Activated CD4-positive, alpha-beta T cell treated with anti-CD3 and anti-CD28 coated beads for 48 hours (primary cell): ENCODE data around the gene NXPH1.

Source experiments
- DNase-seq: peaks from one replicate; pipeline ENCODE4 v3.0.0-alpha.2; 2020

The NXPH1 gene

DNA sequence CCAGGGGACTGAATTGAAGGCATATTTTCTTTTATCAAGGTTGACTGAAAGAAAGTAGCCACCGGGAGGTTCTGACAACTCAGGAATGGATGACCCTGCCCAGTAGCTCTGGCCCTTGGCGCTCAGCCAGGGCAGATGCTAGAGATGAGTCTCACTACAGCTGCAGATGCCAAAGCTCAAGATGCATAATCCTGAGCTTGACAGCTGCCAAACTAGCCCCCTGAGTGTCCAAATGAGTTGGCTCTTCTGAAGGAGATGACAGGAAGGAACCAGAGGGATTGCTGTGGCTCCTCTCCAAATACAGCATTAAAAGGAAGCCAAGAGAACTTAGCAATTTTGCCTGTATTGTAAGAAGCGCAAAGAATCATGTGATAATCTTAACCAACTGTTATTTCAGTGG lies 78.4 kb downstream of the NXPH1 start:
- DNase-seq: no peak

DNA sequence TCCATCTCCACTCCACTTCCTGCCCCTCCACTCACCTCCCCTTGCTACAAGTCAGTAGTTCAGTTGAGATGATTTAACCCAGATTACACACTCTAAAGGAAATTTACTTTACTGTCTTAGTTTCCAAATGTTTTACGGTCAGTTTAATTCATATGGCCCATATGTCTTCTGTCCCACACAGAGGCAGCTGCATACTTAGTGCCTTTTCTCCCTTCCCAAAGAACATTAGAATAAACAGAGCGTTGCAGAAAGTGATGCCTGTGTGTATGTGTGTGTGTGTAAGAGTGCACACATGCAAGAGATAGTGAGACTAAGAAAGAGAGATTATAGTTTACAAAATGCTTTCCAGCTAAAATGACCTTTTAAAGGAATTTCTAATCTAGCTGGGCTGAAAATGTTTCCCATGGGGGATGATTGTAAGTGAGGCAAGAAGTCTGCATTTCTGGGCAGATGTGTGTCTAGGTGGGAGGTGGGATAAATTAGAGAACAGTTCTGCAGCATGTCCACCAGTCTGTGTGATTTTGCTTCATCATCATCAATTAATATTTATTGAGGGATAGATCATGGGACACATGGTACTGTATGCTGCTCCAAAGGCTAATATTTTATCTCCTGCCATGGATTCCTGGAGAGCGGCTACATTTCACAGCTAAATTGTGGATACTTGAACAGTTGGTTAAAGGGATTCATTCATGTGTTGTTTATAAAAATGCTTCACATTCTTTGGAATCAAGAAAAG lies 81.5 kb downstream of the NXPH1 start:
- DNase-seq: no peak

DNA sequence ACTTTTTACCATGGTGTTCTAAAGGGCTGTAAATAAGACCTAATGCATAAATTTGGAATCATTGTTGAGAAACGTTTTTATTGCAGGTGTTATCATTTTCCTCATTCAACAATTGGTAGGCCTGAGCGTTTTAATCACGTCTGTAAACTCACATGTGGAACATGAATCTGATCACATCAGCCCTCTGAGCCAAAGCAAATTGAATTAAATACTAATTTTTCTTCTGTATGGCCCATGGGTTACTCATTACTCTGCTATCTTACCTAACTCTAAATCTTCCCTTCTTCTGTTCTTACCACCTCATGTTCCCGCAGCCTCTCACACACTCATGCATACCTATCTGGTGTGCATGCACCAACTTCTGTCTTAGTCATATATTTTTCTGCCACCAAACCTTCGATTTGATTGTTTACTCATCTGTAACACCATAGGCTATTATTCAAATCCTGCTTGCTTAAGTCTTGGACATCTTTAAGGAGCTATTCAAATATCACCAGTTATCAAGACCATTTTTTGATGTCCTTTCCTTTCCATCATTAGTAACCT lies 82.3 kb downstream of the NXPH1 start:
- no peak for DNase-seq

DNA sequence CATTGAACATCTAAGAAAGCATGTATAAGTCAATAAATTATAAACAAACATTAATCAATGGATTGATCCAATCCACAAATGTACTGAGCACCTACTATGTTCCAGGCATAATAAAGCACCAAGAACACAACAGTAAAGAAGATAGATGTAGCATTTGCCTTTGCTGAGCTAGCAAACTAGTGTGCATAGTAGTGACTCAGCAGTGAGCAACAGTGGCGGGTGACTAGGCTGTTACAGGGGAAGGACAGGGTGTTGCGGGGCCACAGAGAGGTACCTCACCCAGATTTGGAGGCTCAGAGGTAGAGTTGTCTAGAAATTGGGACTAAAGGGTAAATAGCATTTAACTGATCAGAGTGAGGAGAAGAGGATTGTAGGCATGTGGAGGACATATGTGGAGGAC lies 83.6 kb downstream of the NXPH1 start:
- DNase-seq: no peak

DNA sequence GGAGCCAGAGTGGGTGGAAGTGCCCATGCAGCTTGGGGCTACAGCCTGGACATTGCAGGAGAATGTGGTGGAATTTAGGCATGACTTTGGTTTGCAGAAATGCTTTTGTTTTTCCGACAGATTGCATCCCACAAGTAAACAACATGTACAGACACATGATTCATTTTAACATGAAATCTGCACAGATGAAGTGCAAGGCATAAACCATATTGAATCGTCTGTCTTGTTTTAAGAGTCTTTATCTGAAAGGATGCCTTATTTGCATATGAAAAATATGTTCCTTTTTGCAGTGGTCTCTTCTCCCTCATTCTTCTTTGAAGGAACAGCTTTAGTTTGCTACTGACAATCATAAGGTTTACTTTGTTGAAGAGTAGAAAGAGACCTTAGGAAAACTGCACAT lies 94.9 kb downstream of the NXPH1 start:
- no peak for DNase-seq

DNA sequence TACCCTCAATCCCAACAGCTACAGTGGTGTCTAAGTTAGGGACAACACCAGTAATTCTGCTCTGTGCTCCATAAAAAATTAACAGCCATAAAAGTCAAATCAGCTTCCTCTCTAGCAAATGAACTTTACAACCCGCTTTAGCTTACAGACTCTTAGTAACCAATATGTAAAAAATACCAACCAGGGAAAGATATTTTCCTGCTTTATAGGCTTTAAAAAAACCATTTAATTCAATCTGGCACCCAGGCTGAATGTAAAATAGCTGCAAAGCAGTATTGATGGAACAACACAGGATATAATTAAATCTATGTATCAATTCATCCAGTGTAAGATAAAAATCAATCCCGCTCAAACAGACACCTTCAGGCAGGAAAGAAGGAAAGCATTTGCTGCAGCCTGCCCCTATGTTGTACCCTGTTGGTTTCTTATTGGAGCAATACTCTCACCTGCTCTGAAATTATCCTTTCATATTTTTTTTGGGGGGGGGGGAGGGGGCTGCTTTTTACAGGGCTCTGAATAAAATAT lies 98.6 kb downstream of the NXPH1 start:
- DNase-seq: no peak

DNA sequence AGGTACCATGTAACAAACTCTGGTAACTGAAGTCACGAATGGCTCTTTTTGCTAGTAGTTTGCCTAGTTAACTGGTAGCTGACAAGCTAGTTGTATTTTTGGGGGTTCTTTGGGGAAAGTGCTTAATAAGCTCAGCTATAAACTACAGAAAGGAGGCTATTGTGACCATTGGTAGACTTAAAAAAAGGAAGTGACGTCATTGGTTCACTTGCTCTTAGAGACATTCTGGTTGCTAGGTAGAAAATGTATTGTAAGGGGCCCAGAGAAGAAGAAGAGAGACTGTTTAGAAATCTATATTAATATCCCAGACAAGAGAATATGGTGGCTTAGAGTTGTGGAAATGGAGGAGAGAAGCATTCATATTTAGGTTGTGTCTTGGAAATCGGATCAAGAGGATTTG lies 103.0 kb downstream of the NXPH1 start:
- no peak for DNase-seq

DNA sequence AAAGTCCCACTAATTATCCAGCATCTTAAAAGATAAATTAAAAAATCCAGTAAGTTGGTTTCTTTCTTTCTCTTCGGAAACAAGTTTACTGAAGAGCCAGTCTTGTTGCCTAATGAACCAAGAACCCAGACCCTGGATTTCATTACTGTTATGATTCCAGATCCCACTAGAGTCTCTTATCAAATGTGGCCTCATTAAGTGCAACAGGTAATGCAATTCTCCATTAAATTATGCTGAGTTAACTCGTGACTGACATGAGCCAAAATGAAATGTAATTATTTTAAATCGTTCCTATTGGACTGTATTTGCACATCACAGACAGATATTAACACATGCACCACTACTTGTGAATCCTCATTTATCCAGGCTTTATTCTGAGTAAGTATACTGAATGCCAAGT lies 115.6 kb downstream of the NXPH1 start:
- DNase-seq: no peak

DNA sequence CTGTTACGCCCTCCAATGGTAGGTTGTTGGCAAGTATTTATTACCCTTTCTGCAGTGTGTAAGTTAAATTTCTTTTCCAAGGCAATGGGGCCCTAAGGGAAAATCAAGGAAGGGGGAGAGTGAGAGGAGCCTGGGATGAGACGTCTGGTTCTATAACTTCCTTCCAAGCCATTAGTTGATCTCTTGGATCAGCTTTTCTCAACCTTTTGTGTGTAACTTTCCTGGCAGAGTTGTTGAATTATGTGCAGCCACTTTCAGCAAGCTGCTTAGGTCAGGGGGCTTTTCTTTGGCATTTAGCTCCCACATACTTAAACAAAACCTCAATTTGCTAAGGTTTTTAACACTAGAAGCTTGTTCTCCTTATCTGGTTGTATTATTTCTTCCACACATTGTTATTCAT lies 127.1 kb downstream of the NXPH1 start:
- no peak for DNase-seq

DNA sequence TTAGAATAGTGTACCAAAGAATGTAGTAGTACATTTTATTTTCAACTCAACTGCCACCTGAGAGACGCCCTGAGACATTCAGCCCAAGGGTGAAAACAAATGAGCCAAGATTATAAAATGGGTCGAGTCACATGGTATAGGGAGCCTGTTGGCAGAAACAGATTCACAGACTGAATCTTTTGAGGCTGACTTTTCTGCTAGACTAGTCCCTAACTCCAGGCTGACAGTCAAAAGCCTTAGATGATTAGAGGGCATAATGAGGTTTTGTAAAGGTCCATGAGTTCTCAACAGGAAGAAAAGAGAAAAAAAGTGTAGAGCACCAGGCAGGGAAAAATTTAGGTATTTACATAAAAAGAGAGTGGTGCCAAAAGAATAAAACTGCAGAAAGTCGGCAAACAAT lies 128.0 kb downstream of the NXPH1 start:
- DNase-seq: no peak

DNA sequence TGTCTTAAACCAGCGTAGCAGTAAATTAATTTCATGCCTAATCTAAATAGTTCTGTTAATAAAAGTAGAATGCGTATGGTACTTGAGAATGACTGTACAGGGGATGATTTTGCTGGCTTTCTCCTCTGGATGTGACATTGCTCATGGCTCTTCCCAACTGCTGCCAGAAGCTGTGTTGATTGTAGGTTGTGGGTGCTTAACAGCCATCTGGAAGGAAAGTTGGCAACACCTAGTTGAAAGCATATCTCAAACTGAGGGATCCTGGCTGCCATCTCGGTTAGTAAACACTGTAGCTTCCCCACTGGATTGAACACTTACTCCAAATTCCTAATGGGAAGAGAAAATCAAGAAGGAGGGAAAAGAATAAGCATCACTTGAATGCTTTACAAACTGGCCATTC lies 130.9 kb downstream of the NXPH1 start:
- no peak for DNase-seq

DNA sequence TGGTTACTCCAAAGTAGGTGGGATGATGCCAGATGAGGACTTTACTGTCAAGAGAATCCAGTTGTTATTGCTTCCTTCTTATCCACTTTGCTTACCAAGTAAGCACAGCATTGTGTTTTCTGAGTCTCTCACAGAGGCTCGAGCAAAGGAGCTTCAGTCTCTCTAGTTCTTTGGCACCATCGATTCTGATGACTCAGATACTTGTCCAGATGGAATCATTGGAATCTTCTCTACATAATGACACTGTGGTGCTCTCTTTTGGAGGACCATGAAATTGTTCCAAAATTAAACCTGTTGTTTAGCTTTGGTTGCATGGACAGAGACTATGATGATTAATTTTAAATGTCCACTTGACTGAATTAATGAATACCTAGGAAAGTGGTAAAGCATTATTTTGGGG lies 132.6 kb downstream of the NXPH1 start:
- no peak for DNase-seq

DNA sequence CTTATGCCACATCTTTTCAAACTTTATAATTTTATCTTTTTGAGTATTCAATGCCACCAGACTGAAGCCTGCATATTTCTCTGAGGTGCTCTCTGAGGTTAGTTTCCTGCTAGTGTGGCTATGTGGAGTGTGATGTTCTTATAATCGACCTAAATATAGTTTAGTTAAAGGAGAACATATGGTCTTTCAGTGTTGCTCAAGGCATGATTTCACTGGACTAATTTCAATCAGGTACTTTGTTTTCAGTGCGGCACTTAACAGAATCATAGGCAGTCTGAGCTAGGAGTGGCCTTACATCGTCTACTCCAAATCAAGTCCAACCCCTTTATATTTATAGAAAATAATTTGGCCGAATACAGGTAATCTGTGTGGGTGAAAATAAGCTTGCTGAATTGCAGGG lies 134.2 kb downstream of the NXPH1 start:
- no peak for DNase-seq

DNA sequence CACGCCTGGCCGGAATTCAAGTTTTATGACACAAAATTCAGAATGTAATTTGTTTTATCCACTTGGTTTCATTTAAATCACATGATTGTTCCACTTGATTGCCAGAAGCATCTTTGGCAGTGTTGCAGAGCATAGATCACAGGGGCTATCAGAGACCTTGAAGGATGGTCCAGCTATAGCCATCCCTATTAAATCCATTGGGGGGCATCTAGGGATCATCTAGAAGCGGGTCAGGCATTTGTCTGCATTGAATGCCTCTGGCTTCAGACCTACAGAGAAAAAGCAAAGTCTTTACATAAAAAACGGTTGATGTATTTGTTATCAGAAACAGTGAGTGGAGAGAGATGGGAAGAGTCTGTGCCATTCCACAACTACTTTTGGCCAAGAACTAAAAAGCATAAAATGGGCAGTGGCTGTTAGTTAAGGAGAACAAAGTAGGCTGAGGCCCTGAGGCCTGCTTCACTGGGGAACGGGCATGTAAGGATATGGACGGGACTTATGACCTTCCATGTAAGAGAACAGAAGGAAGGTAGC lies 146.3 kb downstream of the NXPH1 start:
- no peak for DNase-seq

DNA sequence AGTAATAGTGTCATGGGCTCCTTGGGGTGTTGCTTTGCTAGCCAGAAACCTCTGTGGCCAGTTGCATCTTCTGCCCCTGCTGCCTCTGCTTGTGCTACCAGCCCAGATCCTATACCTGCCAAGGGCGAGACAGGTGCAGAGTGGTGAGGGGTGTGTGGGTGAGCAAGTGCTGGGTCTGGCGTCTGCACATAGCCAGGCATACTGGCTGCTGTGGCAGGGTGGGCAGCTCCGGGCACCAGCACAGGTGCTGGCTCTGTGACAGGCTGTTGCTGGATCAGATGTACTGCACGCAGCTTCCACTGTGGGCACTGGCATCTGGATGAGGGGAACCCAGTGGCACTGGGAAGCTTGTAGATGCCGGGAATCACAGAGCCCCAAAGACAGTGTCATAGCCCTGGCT lies 148.4 kb downstream of the NXPH1 start:
- no peak for DNase-seq

DNA sequence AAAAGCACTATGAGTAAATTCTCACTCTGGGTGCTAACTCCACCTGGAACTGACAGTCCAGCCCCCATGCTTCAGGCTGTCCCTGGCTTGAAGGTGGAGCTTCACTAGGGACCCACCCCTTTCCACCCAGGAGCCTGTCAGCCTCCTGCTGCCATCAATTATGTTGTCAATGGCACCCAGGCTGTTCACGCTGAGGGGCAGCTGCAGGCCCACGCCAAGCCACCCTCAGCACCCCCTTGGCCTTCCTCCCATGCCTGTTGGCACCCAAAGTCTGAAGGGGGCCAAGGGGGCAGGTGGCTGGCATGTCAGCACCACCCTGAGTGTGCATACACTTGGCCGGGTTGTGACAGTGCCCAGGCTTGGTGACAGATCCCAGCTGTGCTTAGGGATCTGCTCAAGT lies 149.3 kb downstream of the NXPH1 start:
- DNase-seq: no peak

DNA sequence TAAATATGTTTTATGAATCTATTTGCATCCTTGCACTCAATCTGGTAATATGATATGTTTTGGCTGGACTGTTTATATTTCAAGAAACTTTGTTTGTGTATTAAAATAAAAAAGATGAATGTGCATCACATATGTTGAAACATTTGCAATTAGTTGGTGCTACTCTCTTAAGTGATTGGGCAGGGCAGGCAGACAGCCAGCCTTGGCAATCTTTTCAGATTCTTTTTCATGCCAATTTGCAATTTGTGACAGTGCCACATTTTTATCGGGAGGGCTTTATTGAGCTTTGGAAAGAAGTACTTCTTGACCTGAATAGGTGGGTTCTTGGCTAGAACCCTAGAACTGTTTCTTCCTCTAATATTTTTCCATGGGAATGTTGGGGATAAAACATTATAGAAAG lies 152.2 kb downstream of the NXPH1 start:
- DNase-seq: no peak

DNA sequence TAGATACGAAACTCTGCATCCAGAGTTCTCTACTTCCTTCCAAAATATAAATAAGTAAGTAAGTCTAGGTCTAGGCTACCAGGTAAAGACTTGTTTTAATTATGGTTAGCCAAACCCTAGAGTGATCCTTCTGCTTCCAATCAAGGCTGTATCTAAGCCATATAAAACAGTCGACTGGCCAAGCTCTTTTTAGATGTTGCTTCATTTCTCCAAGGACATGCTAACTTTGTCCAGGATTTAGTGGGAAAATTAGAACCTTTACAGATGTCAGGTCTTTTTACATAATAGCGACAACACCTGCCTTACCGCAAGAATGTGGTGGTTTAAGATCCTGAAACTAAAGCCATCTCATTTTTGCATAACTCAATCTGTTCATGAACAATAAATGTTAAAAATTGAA lies 156.8 kb downstream of the NXPH1 start:
- no peak for DNase-seq

DNA sequence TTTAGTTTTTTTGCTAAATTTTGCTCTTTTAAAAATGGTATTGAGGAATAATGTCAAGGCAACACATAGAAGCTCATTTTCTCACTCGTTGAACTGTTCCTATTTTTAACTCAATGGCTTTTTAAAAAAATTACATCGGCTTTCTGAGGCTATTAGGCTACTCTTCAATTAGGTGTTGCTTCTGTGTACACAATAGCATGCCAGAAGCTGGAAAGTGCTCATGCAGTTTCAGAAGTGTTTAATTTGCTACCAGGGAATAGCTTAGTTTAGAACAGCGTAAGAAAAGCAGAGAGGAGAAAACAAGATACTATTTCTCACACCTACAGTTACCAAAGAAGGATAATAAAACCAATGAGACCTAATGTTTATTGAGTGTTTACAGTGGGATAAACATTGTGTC lies 157.4 kb downstream of the NXPH1 start:
- no peak for DNase-seq

DNA sequence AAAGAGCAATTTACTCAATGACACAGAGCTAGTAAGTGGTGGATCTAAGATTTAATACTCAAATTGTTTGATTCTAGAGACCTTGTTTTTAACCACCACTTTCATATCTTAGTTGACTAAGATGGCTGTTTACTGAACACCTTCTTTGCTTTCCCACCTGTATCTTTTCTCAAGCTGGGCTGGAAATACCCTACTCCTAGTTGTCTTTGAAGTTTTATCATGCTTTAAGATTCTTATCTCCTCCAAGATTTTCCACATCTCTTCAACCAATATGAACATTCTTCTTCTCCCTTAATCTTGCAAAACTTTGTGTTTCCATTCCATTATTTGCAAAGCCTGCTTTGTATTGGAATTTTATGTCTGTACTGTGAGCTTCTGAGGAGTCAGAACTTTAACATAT lies 157.9 kb downstream of the NXPH1 start:
- no peak for DNase-seq

DNA sequence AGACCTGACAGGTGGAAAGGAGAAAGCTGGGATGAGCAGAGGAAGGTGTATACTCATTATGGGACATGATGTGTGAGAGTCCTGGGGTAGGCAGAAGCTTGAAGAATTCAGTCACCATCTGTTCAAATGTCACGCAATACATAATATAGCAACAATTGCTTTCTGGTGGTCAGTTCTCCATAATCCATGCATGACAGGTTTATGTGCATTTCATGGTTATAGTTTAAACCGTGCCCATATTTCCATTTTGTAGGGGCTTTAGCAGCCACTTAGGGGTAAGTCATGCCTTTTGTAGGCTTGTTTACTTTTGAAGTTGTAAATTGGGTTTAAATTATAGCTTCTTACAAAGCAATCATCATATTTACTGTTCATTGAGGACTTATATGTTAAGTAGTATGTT lies 158.8 kb downstream of the NXPH1 start:
- DNase-seq: no peak

DNA sequence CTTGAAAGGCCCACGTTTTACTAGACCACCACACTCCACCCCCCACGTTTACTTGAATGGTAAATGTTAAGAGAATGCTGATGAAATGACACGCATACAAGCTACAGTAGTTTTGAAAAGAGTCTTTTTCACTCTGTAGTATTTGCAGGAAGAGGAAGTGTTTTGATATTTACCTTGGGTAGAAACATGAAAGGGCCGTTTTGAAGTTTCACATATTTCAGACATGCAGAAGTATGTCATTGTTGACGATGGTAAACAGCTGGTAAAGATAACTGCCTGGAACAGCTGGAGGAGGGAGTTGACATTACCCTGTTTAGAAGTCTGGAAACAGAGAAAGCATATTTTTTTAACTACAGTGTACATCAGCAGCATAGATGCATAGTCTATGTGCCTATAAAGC lies 160.7 kb downstream of the NXPH1 start:
- DNase-seq: no peak

DNA sequence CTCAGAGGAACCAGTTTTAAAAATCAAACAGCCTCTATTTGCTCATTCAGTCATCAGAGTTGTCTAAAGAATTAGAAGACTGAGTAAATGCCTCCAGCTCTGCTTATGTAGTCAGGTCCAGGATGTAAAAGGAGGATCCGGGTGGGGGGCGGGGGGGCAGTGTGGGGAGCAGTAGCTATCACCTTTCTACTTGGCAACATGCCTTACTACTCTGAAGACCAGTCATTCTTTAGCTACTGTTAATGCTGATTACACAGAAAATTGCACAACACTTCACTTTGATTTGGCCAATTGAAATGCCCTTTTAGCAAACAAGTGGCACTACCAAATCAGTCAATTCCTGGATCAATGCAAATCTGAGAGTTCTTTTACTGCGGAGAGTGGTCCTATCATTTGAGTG lies 164.2 kb downstream of the NXPH1 start:
- DNase-seq: no peak

DNA sequence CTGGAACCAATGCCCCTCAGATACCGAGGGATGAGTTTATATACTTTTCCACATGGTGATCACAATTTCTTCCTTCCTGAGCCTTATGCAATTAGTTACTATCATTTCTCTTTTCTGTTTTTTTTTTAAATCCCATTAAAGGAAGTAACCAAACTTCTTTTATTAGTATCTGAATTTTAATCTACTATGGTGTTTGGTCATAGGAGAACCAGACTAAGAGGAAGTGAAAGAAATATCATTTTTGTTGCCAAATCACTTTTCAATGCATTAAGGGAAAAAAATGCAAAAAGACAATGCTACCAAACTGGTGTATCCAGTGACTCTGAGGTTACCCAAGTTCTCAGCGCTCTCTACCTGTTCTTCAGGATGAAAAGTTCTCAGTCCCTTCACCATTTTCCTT lies 167.7 kb downstream of the NXPH1 start:
- no peak for DNase-seq

DNA sequence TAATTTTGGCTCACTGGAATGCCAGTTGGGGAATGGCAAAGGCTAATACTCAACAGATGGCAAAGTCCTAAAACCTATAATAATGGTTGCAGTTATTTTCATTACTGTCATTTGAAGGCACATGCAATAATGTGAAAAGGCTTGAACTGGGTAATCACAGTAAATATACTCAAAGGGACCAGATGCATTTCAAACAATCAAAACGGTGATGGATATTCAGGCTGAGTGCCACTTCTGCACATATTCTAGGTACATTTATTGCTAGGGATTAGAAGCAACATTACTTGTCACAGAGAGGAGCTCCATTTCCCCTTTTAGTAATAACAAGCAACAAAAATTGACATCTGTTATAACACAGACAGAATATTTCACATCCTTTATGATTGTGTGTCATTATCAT lies 171.8 kb downstream of the NXPH1 start:
- no peak for DNase-seq
